ENCODE measurements around the gene PHF23. TPM values are rescaled to one million over a fixed set of nuclear protein-coding genes. Genes with fewer than 3 reads are reported as not detected.

The PHF23 gene
- total RNA-seq, 1 donor from 2014 or later, result 46.2 TPM

DNA sequence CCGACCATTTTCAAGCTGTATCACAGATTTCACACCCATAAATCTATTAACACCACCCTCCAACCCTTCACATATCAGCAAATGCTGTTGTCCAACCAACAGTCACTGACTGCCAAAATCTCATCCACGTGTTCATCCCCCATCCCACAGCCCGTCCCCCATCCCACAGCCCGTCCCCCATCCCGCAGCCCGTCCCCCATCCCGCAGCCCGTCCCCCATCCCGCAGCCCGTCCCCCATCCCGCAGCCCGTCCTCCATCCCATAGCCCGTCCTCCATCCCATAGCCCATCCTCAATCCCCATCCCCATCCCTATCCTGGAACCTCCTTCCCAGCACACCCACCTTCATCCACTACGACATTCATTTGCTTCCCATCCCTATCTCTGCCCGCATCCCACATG, 33.7 kb downstream of the PHF23 start:
- H3K27ac Mint-ChIP-seq, result peak overlapping the region; percentile 91
- peak overlapping the region; percentile 92 for H3K4me3 Mint-ChIP-seq
- H3K9me3 Mint-ChIP-seq, result no peaks in the 10 kb centered on the region
- H3K36me3 Mint-ChIP-seq (ENCODE audit: low read depth), result peaks cover 7% of the 10 kb centered on the region
- no peak for DNase-seq
- H3K4me1 Mint-ChIP-seq, result peaks cover 34% of the 10 kb centered on the region
- intact Hi-C loops (cut with micrococcal nuclease), result loop anchor here (1.0 kb wide), 1 partner anchor 9 kb away; no protein-coding TSS in a partner anchor
- H3K27me3 Mint-ChIP-seq, result peaks cover 4% of the 10 kb centered on the region

GRCh38 chr17:7204828-7205461, 34.3 kb downstream of the PHF23 start:
- H3K27me3 Mint-ChIP-seq, result peaks cover under 1% of the 10 kb centered on the region
- H3K4me3 Mint-ChIP-seq, result peak overlapping the region; percentile 92
- H3K4me1 Mint-ChIP-seq, result peaks cover 34% of the 10 kb centered on the region
- peaks cover 7% of the 10 kb centered on the region for H3K36me3 Mint-ChIP-seq (ENCODE audit: low read depth)
- intact Hi-C loops (cut with micrococcal nuclease), result loop anchor here (1.0 kb wide), 1 partner anchor 9 kb away; no protein-coding TSS in a partner anchor
- peak overlapping the region; percentile 91 for H3K27ac Mint-ChIP-seq
- peak; percentile 98 for DNase-seq
- no peaks in the 10 kb centered on the region for H3K9me3 Mint-ChIP-seq

DNA sequence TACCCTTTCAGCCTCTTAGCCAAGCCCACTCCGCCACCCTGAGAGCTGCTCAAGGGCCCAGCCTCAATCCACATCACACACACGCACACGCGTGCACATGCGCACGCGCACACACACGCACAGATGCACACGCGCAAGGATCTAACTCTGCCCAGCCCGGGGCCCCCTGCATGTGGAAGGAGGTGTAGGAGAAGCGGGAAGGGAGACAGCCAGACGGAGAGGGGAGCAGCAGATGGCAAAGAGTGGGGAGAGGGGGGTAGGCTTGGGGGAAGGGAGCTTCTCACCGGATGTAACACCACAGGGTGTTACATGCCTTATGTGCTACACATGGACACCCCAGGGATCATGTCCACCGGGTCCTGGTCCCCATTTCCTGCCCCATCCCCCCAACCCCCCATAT, 34.9 kb downstream of the PHF23 start:
- intact Hi-C loops (cut with micrococcal nuclease), result no loop called here
- peak overlapping the region; percentile 91 for H3K27ac Mint-ChIP-seq
- H3K9me3 Mint-ChIP-seq, result no peaks in the 10 kb centered on the region
- peaks cover 7% of the 10 kb centered on the region for H3K36me3 Mint-ChIP-seq (ENCODE audit: low read depth)
- H3K4me1 Mint-ChIP-seq, result peaks cover 34% of the 10 kb centered on the region
- peak; percentile 68 for DNase-seq
- peak overlapping the region; percentile 92 for H3K4me3 Mint-ChIP-seq
- H3K27me3 Mint-ChIP-seq, result no peaks in the 10 kb centered on the region

- Mint-ChIP-seq H3K27me3 (no peaks in the 10 kb centered on the region), H3K27ac (peak overlapping the region; percentile 91), H3K4me3 (peak overlapping the region; percentile 54), H3K9me3 (no peaks in the 10 kb centered on the region), H3K4me1 (peaks cover 31% of the 10 kb centered on the region), H3K36me3 (ENCODE audit: low read depth) (peaks cover 7% of the 10 kb centered on the region)
- DNase-seq, result no peak
- intact Hi-C loops (cut with micrococcal nuclease), result no loop called here
Measured at GRCh38 chr17:7203391-7203790, 35.9 kb downstream of the PHF23 start.

- Mint-ChIP-seq H3K27ac (no peak overlapping the region), H3K27me3 (no peaks in the 10 kb centered on the region), H3K4me3 (no peak overlapping the region), H3K36me3 (ENCODE audit: low read depth) (peaks cover 3% of the 10 kb centered on the region), H3K4me1 (no peaks in the 10 kb centered on the region), H3K9me3 (no peaks in the 10 kb centered on the region)
- DNase-seq, result no peak
- intact Hi-C loops (cut with micrococcal nuclease), result no loop called here
Measured at GRCh38 chr17:7196651-7197401, 42.4 kb downstream of the PHF23 start.

GRCh38 chr17:7195971-7196370, 43.3 kb downstream of the PHF23 start:
- intact Hi-C loops (cut with micrococcal nuclease), result no loop called here
- Mint-ChIP-seq H3K36me3 (ENCODE audit: low read depth) (peaks cover 3% of the 10 kb centered on the region), H3K4me1 (no peaks in the 10 kb centered on the region), H3K27ac (no peak overlapping the region), H3K4me3 (no peak overlapping the region), H3K9me3 (no peaks in the 10 kb centered on the region), H3K27me3 (no peaks in the 10 kb centered on the region)
- no peak for DNase-seq

GRCh38 chr17:7192271-7192937, 46.9 kb downstream of the PHF23 start:
- Mint-ChIP-seq H3K9me3 (no peaks in the 10 kb centered on the region), H3K27ac (peak overlapping the region; percentile 34), H3K4me3 (no peak overlapping the region), H3K4me1 (peaks cover 1% of the 10 kb centered on the region), H3K36me3 (ENCODE audit: low read depth) (peaks cover 3% of the 10 kb centered on the region), H3K27me3 (no peaks in the 10 kb centered on the region)
- intact Hi-C loops (cut with micrococcal nuclease), result no loop called here
- DNase-seq, result no peak

GRCh38 chr17:7191571-7192270, 47.5 kb downstream of the PHF23 start:
- Mint-ChIP-seq H3K36me3 (ENCODE audit: low read depth) (peaks cover 3% of the 10 kb centered on the region), H3K27me3 (no peaks in the 10 kb centered on the region), H3K4me3 (no peak overlapping the region), H3K27ac (no peak overlapping the region), H3K9me3 (no peaks in the 10 kb centered on the region), H3K4me1 (peaks cover 1% of the 10 kb centered on the region)
- intact Hi-C loops (cut with micrococcal nuclease), result no loop called here
- peak; percentile 78 for DNase-seq

DNA sequence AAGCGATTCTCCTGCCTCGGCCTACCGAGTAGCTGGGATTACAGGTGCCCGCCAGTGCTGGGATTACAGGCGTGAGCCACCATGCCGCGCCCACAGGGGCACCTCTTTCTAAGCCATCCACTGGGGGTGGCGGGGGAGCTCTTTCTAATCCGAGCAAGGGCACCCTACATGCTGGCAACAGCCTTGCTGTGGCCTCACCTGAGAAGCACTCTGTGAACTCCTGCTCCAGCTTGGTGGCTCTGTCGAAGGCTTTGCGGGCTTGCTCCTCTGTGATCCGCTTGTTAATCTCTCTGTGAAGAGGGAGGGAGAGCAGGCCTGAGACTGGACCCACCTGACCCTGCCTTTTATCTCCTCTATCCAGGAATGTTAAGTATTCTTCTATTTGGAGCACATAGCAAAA, 48.2 kb downstream of the PHF23 start:
- no peak for DNase-seq
- Mint-ChIP-seq H3K4me1 (peaks cover 6% of the 10 kb centered on the region), H3K9me3 (no peaks in the 10 kb centered on the region), H3K4me3 (no peak overlapping the region), H3K27ac (no peak overlapping the region), H3K27me3 (no peaks in the 10 kb centered on the region), H3K36me3 (ENCODE audit: low read depth) (peaks cover 3% of the 10 kb centered on the region)
- intact Hi-C loops (cut with micrococcal nuclease), result no loop called here

DNA sequence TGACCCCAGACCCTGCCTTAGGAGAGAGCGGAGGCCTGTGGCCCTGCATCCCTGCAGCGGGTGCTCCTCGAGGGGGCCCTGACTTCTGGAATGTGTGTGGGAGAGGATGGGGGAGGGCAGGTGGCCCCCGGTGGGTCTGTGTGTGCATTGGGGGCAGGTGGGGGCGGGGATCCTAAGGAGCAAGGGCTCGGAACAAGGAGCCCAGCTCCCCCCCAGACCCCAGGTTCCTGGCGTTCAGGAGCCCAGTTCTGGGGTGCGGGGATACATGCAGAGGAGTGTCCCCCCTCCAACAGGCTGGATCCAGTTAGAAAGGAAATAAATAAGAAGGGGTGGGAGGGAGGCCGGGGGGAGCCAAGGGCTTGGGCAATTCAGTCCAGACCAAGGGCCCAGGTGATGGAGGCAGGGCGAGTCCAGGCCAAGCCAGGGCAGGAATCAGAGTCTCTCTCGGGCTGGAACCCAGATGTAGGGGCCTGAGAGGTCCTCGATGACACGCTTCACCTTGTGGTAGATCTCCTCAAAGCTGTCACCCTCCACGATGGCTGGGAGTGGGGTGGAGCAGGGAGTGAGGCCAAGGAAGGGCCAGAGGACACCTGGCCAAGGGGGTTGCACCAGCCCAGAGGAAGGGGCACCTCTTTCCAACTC, 48.9 kb downstream of the PHF23 start:
- no peak overlapping the region for H3K4me3 Mint-ChIP-seq
- no peaks in the 10 kb centered on the region for H3K9me3 Mint-ChIP-seq
- intact Hi-C loops (cut with micrococcal nuclease), result no loop called here
- peaks cover 2% of the 10 kb centered on the region for H3K36me3 Mint-ChIP-seq (ENCODE audit: low read depth)
- H3K27me3 Mint-ChIP-seq, result no peaks in the 10 kb centered on the region
- no peak for DNase-seq
- peaks cover 6% of the 10 kb centered on the region for H3K4me1 Mint-ChIP-seq
- H3K27ac Mint-ChIP-seq, result no peak overlapping the region

- H3K27ac Mint-ChIP-seq, result no peak overlapping the region
- DNase-seq, result no peak
- H3K4me1 Mint-ChIP-seq, result peaks cover 6% of the 10 kb centered on the region
- no peaks in the 10 kb centered on the region for H3K27me3 Mint-ChIP-seq
- no peaks in the 10 kb centered on the region for H3K9me3 Mint-ChIP-seq
- H3K36me3 Mint-ChIP-seq (ENCODE audit: low read depth), result peaks cover 1% of the 10 kb centered on the region
- intact Hi-C loops (cut with micrococcal nuclease), result no loop called here
- no peak overlapping the region for H3K4me3 Mint-ChIP-seq
Measured at GRCh38 chr17:7186241-7186640, 53.0 kb downstream of the PHF23 start.
